Left forelimb (tissue), 1 donor: ENCODE measurements around the gene HORMAD2.
"Not testable (repeated sequence)": the region's sequence is repeated elsewhere in the genome, so short reads cannot be mapped to it uniquely, and the experiment has no call there.

ENCODE experiments used
- DNase-seq: peaks from one replicate; pipeline ENCODE4 v3.0.0-alpha.2; 2018; ENCODE audit warnings: low spot score

Gene HORMAD2

GRCh38 chr22:30191040-30191701, 110.9 kb downstream of the HORMAD2 start:
- no peak for DNase-seq

DNA sequence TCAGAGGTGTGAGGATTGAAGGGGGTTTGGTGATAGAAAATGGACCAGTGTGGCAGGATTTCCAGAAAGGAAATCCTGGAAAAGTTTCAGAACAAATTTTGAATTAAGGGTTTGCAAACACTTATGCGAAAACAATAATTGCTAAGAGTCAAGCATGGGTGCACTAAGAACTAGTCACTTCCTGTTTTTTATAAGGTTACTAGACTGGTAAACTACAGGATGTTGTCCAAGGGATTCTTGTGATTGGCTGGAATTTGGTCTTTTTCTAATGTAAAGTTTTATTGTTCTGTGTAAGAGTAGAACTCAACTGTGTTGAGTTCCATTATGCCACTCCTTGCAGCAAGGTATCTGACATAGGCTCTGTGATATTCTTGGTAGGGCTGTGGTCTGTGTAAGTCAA, 112.2 kb downstream of the HORMAD2 start:
- no peak for DNase-seq

DNA sequence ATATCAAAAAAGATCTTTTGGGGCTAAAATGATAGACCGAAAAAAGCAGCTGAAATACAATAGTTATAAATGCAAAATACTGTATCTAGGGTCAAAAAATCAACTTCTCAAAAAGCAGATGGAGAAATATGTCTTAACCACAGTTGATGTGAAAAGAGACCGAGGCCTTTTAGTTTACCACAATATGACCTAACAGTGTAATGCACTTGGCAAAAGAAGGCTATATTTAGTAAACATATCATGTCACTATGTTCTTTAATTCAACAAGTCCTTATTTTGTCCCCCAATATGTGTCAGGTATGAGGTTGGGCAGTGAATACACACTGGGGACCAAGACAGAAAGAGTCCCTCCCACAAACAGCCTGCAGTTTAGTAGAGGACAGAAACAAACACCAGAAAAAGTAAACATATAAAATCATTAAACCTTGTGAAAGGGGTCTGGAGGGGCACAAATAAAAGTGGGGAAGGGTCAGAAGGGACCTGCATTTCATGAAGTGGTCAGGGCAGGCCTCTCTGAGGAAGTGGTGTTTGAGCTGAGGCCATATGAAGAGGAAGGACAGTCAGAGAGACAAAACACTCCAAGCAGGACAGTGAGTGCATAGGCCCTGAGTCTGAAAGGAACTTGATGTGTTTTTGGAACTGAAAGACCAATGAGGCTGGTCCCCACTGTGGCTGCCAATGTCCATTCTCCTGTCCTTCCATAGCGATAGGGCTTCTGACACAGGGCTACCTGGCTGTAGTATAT, 112.9 kb downstream of the HORMAD2 start:
- no peak for DNase-seq

- no peak for DNase-seq
These were observed 115.2 kb downstream of the HORMAD2 start for GRCh38 chr22:30195245-30196140.

DNA sequence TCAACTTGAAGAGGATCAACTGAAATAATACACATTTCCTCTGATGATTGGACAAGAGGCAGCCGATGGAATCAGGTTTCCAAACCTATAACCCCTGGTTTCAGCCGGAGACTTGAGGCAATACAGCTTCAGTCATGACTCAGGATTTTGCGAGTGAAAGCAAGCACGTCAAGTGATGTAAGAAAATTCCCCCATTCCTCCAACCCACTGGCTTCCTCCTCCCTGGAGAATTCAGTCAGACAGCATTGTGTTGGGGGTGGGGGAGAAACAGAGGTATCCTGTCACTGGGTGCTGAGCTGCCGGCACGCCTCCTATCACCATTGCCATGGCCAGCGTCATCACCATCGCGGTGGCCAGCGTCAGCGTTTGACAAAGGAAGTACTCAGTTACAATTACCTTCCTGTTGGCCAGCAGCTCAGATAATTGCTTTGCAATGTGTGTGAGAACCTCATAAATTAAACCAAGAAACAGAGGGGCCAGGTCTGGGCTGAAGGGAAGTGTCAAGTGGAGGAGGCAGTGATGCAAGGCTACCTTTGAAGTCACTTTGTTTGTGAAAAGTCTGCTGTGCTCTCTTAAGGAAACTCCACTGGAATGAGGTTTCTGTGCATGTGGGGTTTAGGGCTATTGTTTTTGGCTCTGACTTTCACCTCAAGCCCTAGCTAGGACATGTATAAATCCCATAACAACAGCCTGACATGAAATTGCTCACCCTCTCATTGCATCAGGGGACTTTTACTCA, 116.0 kb downstream of the HORMAD2 start:
- DNase-seq, result peak; percentile 89

DNA sequence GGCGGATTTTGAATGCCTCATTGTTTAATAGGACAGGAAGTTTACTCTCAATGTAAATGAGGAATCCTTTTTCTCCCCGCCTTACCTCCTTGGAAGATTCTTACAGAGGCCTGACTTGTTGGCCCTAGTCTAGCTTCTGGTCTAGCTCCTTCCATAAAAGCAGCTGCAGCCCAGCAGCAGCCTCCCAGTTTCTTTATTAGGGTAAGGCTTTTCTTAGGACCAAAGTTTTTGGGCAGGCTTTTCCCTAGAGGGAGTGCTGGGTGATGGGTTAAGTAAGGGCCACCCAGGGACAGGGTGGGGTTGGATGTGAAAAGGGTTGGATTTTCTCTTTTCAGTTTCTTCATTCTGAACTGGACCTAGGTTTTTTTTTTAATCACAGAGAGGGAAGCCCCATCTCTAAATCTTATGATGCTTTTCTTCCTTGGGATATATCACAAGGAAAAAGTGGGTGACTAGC, 116.6 kb downstream of the HORMAD2 start:
- DNase-seq, result no peak

GRCh38 chr22:30197389-30197788, 117.1 kb downstream of the HORMAD2 start:
- no peak for DNase-seq

DNA sequence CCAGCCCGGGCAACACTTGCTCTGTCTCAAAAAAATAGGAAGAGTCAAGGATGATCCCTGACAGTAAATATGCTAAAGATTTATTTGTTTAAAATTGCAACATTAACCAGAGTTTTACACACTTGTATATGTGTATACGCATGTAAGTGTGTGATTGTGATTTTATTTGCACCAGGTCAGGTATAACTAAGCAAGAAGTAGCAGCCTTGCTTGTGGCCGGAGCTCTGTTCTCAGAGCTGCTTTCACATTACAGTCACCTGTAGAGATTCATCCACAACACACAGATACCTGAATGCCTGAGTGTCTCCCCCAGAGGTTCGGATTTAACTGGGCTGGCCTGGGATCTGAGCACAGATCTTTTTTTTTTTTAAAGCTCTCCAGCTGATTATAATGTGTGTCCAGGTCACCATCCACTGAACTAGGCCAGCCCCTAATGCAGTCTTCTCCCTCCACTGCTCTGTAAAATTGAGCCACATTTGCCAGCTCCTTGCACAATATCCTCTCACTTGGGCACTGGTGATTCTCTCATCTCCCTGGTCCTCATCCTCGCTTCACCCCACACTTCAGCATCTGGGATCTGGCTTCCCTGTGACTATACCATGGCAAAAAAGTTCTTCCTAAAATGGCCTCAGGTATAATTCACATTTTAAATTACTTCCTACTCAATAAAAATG, 118.0 kb downstream of the HORMAD2 start:
- no peak for DNase-seq

DNA sequence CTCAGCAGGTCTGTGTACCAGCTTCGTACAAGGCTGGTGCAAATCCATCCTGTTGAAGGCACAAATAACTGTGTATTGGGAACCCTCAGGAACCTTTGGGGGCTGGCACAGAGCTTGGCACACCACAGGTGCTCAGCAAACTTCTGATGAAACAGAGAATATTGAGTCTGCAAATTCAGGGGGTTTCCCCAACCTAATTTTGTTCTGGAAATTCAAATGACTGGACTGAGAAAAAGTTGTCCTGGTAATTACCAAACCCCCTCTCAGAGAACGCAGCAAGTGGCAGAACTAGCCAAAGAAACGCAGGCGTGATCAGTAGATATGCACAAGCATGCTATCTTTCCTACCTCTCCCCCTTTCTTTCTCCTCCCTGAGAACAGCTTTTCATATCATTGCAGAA, 118.7 kb downstream of the HORMAD2 start:
- no peak for DNase-seq

DNA sequence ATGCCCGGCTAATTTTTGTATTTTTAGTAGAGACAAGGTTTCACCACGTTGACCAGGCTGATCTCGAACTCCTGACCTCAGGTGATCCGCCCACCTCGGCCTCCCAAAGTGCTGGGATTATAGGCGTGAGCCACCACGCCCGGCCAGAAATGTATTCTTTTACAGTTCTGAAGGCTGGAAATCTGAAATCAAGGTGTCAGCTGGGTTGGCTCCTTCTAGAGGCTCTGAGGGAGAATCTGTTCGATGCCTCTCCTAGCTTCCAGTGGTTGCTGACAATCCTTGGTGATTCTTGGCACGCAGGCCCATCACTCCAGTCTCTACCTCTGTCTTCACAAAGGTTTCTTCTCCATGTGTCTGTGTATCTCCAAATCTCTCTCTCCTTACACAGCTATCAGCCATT, 120.6 kb downstream of the HORMAD2 start:
- not testable (repeated sequence) for DNase-seq

GRCh38 chr22:30201945-30202344, 121.7 kb downstream of the HORMAD2 start:
- no peak for DNase-seq

- no peak for DNase-seq
These were observed 122.3 kb downstream of the HORMAD2 start for GRCh38 chr22:30202531-30203006.

- no peak for DNase-seq
These were observed 123.9 kb downstream of the HORMAD2 start for GRCh38 chr22:30204015-30204741.

GRCh38 chr22:30204742-30205111, 124.5 kb downstream of the HORMAD2 start:
- DNase-seq, result no peak

GRCh38 chr22:30205281-30206115, 125.2 kb downstream of the HORMAD2 start:
- no peak for DNase-seq

DNA sequence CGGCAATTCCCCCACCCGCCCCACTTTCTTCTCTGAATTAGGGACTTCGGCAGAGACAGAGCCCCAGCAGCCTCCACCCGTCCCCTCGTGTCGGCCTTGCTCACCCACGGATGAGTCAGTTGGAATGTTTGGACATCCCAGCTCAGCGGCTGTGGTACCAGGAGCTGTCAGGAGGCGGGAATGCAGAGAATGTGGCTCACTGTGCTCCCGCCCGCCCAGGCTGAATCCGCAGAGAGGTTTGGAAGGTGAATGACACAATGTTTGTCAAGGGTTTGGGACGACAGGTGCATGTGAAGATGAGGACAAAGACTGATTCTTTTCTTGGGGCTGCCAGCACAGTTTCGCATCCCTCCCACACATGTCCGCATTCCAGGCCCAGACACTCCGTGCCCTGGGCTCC, 126.7 kb downstream of the HORMAD2 start:
- no peak for DNase-seq

GRCh38 chr22:30208631-30209603, 128.7 kb downstream of the HORMAD2 start:
- peak; percentile 59 for DNase-seq

- DNase-seq, result no peak
These were observed 129.4 kb downstream of the HORMAD2 start for GRCh38 chr22:30209642-30210041.
